Testis (tissue), 2 donors: ENCODE measurements around the gene CBFA2T3.

Source experiments
- CTCF ChIP-seq, 3 experiments: fragments of 450-650 bp in 2 of 3; fragments of 200-600 bp in 1 of 3; sonication (generic) in 1 of 3; IDR thresholded peaks; one replicate each; pipeline ENCODE4 v1.5.1; 2016 to 2019; ENCODE audit warnings: antibody characterized with exemption in 3 of 3, mild to moderate bottlenecking in 2 of 3, moderate library complexity in 1 of 3
- POLR2A ChIP-seq: fragments of 450-650 bp; IDR thresholded peaks from one replicate; pipeline ENCODE4 v1.6.1; 2017; ENCODE audit warnings: antibody characterized with exemption, mild to moderate bottlenecking, moderate library complexity

- TF ChIP-seq CTCF (IDR thresholded peaks at IDR 0.05), result no peak
- no peak for TF ChIP-seq POLR2A
Observed at GRCh38 chr16:89012622-89012995, 35.6 kb upstream of the CBFA2T3 start.
